ENCODE data around the gene WDR77. TPM values are rescaled to one million over a fixed set of nuclear protein-coding genes. Genes with fewer than 3 reads are reported as not detected.

The WDR77 gene
- total and polyA plus RNA-seq, 7 donors: 13.8 to 29.5 (median 18.4) TPM

- TF ChIP-seq EP300 (IDR thresholded peaks at IDR 0.05): no peak
- TF ChIP-seq POLR2AphosphoS5 (IDR thresholded peaks at IDR 0.05): no peak
- TF ChIP-seq CTCF (IDR thresholded peaks at IDR 0.05): no peak
- TF ChIP-seq POLR2A (IDR thresholded peaks at IDR 0.05): no peak
- WGBS, 2 donors: 12 to 58% methylated on average over 4 of the region's 4 CpGs
- H3K4me3 ChIP-seq: no peak overlapping the region
- no peaks in the 10 kb centered on the region for H3K27me3 ChIP-seq
- no peak for DNase-seq
- intact Hi-C loops (cut with DNase I): loop anchor here (5.0 to 10.0 kb wide), 3 partner anchors 305 to 1412 kb away; partner anchors contain the start of genes CEPT1, DRAM2 and STRIP1
- no peak overlapping the region for H3K27ac ChIP-seq
- H3K36me3 ChIP-seq: peaks cover 8 to 53% (median 15%) of the 10 kb centered on the region in 4 donors
- H3K9me3 ChIP-seq: no peaks in the 10 kb centered on the region
- H3K4me1 ChIP-seq: peaks cover 0 to 39% (median 35%) of the 10 kb centered on the region in 4 donors
These were observed 1.8 kb downstream of the WDR77 start for GRCh38 chr1:111446967-111447892.

GRCh38 chr1:111446546-111446945 is 2.5 kb downstream of the WDR77 start:
- Histone ChIP-seq H3K27me3 (no peaks in the 10 kb centered on the region), H3K4me1 (peaks cover 0 to 32% (median 28%) of the 10 kb centered on the region in 4 donors), H3K9me3 (no peaks in the 10 kb centered on the region), H3K36me3 (peaks cover 8 to 60% (median 17%) of the 10 kb centered on the region in 4 donors), H3K27ac (no peak overlapping the region), H3K4me3 (no peak overlapping the region)
- no peak for TF ChIP-seq POLR2AphosphoS5 (IDR thresholded peaks at IDR 0.05)
- no peak for TF ChIP-seq CTCF (IDR thresholded peaks at IDR 0.05)
- TF ChIP-seq POLR2A (IDR thresholded peaks at IDR 0.05): no peak
- no peak for TF ChIP-seq EP300 (IDR thresholded peaks at IDR 0.05)
- WGBS, 2 donors: 24 to 68% methylated on average over 4 of the region's 4 CpGs
- no peak for DNase-seq
- intact Hi-C loops (cut with DNase I): loop anchor here (5.0 to 10.0 kb wide), 3 partner anchors 304 to 1412 kb away; partner anchors contain the start of genes CEPT1, DRAM2 and STRIP1

DNA sequence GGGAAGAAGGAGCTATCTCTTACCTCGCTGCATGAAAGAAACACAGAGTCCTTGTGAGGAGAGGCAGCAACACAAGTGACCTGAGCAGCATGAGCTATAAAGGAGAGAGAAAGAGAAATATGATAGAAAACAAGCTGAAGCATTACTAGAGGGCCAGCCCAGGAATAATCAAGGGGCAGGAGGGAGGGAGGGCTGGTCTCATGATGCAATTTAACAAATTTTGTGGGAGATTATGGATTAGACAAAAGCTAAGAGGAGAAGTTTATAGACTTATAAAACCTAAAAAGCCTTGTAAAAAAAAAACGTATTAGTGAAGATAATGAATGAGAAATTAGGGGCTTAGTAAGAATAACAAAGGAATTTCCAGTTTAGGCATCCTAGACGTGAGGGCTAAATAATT is 5.0 kb downstream of the WDR77 start:
- H3K27ac ChIP-seq: no peak overlapping the region
- TF ChIP-seq POLR2A (IDR thresholded peaks at IDR 0.05) (no peak), EP300 (IDR thresholded peaks at IDR 0.05) (no peak), POLR2AphosphoS5 (IDR thresholded peaks at IDR 0.05) (no peak), CTCF (IDR thresholded peaks at IDR 0.05) (no peak)
- 64 to 83% methylated on average over 3 of the region's 3 CpGs for WGBS, 2 donors
- no peak overlapping the region for H3K4me3 ChIP-seq
- H3K4me1 ChIP-seq: peaks cover 0 to 13% (median 9%) of the 10 kb centered on the region in 4 donors
- intact Hi-C loops (cut with DNase I): loop anchor here (10.0 kb wide), 2 partner anchors 1021 to 1409 kb away; partner anchors contain the start of gene STRIP1
- no peak for DNase-seq
- no peaks in the 10 kb centered on the region for H3K27me3 ChIP-seq
- no peaks in the 10 kb centered on the region for H3K9me3 ChIP-seq
- peaks cover 8 to 85% (median 28%) of the 10 kb centered on the region in 4 donors for H3K36me3 ChIP-seq

DNA sequence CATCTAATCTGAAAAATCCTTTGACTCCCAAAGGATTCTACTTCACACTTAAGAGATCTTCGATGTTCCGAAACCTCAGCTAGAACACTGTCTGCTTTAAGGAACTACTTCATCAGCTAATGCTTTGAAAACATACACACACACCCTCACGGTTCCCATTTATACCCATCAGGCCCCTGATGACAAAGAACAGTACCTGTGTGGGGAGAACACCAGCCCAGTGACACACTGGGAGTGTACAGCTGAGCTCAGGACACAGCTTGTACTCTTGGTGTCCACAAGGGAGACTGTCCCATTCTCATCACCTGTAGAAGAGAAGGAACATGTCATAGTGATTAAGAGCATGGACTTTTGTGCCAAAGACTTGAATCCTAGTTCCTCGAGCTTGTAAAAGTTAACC is 6.6 kb downstream of the WDR77 start:
- 80 to 86% methylated on average over 4 of the region's 4 CpGs for WGBS, 2 donors
- Histone ChIP-seq H3K27me3 (no peaks in the 10 kb centered on the region), H3K36me3 (peaks cover 8 to 98% (median 32%) of the 10 kb centered on the region in 4 donors), H3K4me3 (no peak overlapping the region), H3K27ac (no peak overlapping the region), H3K9me3 (no peaks in the 10 kb centered on the region), H3K4me1 (peaks cover 0 to 3% (median 0%) of the 10 kb centered on the region in 4 donors)
- no peak for TF ChIP-seq CTCF (IDR thresholded peaks at IDR 0.05)
- no peak for TF ChIP-seq POLR2AphosphoS5 (IDR thresholded peaks at IDR 0.05)
- no peak for TF ChIP-seq EP300 (IDR thresholded peaks at IDR 0.05)
- no peak for TF ChIP-seq POLR2A (IDR thresholded peaks at IDR 0.05)
- no peak for DNase-seq
- intact Hi-C loops (cut with DNase I): loop anchor here (10.0 kb wide), 2 partner anchors 1022 to 1408 kb away; partner anchors contain the start of gene STRIP1

Data from sigmoid colon (tissue), 7 donors.